Bronchial epithelial cell (primary cell): ENCODE data around the gene C3orf18. TPM values are rescaled to one million over a fixed set of nuclear protein-coding genes. Genes with fewer than 3 reads are reported as not detected.
A peak's percentile ranks its signal among the peaks of the same experiment; 100 is the strongest.

ENCODE experiments used
- DNase-seq: peaks from one replicate; pipeline ENCODE4 v3.0.0-alpha.2; 2010; ENCODE audit warnings: low read depth
- FAIRE-seq: peaks from 2 replicates; lab custom pipeline; 2011; peaks lifted over from hg19 to GRCh38; lab: Jason Lieb, UNC
- H3K27me3 ChIP-seq: 2 replicates; pipeline ENCODE4 v1.5.1; 2011; ENCODE audit warnings: low read length; ENCODE audit not compliant: control insufficient read depth, insufficient read depth
- H3K36me3 ChIP-seq: 2 replicates; pipeline ENCODE4 v1.5.1; 2011; ENCODE audit warnings: low read length; ENCODE audit not compliant: control insufficient read depth, insufficient read depth
- H3K4me3 ChIP-seq: 2 replicates; pipeline ENCODE4 v1.5.1; 2011; ENCODE audit warnings: mild to moderate bottlenecking, low read depth, low read length, control low read depth
- total RNA-seq: library from RNA; depleted of rRNA; stranded (reverse); fragments of >200 nt; gene quantifications from 2 replicates; pipeline ENCODE4 v1.2.1, GENCODE V29; 2014
- TF ChIP-seq, protein P1 (sequence below): IDR thresholded peaks from 2 replicates; pipeline ENCODE4 v1.5.1; 2011; ENCODE audit warnings: mild to moderate bottlenecking, moderate library complexity, low read length, control low read depth, inconsistent platforms; ENCODE audit not compliant: insufficient read depth, severe bottlenecking

C3orf18 gene
- total RNA-seq, 1 donor from 2014 or later, result 3.2 TPM

DNA sequence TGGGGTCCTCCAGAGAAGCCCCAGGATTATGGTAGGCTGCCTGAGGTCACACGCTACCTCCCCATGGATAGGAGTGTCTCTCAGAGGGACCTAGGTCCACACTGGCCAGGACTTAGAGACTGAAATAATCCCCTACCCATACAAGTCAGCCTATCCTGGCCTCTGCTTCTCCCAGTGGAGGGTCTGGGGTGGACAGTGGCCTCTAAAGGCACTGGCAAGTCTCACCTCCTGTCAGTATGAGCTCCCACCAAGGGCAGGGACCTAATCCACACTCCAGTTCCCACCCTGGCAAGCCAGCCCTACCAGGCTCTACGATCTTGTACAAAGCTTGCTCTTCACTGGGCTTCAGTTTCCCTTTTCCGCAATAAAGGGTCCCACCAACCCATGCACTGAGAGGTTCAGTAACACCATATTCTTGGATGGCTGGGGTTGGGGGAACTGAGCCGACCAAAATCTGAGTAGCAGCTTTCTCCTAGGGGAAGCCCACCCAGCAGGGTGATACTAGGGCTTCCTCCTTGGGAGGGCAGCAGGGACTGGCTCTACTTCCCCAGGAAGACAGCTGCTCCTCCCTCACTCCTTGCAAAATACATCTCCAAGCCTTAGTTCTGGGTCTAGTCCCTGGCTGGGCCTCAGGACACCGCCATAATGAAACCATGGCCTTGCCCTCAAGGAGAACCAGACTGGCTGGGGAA, 41.7 kb upstream of the C3orf18 start:
- peak; percentile 83 for FAIRE-seq
- DNase-seq, result no peak
- Histone ChIP-seq H3K27me3 (no peaks in the 10 kb centered on the region), H3K4me3 (no peak overlapping the region), H3K36me3 (peaks cover 9% of the 10 kb centered on the region)
- TF ChIP-seq, protein P1, sequence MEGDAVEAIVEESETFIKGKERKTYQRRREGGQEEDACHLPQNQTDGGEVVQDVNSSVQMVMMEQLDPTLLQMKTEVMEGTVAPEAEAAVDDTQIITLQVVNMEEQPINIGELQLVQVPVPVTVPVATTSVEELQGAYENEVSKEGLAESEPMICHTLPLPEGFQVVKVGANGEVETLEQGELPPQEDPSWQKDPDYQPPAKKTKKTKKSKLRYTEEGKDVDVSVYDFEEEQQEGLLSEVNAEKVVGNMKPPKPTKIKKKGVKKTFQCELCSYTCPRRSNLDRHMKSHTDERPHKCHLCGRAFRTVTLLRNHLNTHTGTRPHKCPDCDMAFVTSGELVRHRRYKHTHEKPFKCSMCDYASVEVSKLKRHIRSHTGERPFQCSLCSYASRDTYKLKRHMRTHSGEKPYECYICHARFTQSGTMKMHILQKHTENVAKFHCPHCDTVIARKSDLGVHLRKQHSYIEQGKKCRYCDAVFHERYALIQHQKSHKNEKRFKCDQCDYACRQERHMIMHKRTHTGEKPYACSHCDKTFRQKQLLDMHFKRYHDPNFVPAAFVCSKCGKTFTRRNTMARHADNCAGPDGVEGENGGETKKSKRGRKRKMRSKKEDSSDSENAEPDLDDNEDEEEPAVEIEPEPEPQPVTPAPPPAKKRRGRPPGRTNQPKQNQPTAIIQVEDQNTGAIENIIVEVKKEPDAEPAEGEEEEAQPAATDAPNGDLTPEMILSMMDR, result no peak

DNA sequence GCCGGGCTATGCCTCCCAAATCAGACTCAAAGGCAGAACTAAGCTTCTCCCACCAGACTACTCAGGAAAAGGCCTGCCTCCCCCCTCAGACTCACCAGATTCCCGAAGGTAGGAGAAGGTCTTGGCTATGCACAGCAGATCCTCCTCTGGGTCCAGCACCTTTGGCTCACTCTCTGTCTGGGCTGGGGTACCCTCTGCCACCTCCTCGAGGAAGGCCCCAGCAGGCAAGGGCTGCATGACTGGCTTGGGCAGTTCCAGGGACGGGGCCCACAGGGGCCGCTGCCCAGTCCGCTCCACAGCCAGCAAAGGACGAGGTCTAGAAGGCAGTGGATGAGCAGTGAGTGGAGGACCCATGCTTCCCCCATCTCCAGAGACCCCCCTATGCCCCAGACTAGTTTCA, 40.7 kb upstream of the C3orf18 start:
- FAIRE-seq (no peak), DNase-seq (no peak)
- peaks cover 9% of the 10 kb centered on the region for H3K36me3 ChIP-seq
- H3K4me3 ChIP-seq, result no peak overlapping the region
- H3K27me3 ChIP-seq, result no peaks in the 10 kb centered on the region
- TF ChIP-seq, protein P1, result no peak

DNA sequence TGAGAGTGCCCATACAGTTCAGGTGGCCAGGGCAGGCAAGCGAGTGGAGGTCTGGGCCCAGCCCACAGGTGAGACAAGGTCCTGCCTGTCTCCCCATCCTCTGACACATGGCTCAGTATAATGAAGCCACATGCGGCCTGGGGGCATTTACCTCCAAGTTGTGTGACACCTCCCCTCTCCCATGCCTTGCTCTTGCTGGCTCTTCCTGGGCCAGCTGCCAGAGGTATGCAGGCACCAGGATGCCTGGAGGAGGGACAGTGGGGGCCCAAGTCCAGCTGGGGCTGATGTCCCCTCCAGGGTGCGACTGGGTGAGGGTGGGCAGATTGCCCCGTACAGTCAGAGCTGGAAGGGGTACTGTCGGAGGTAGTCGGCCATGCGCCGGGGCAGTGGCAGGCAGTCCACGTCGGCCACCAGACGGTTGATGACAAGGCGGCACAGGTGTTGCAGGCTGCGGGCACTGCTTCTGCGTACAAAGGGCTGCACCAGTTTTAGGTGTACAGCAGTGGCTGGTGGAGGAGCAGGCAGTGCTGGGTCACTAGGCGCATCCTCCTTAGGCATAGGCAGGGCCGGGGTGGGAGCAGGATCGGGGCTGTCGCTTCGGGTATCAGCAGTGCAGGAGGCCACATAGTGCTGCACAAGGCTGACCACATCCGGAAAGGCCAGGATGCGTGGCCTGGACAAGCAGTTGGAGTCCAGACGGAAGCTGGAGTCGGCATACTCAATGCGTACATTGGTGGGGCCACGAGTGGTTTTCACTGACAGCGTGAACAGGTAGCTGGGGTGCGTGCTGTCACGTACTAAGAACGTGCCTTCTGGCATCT, 39.9 kb upstream of the C3orf18 start:
- FAIRE-seq (peak; percentile 80), DNase-seq (no peak)
- TF ChIP-seq, protein P1, result no peak
- Histone ChIP-seq H3K27me3 (no peaks in the 10 kb centered on the region), H3K4me3 (no peak overlapping the region), H3K36me3 (peaks cover 9% of the 10 kb centered on the region)

DNA sequence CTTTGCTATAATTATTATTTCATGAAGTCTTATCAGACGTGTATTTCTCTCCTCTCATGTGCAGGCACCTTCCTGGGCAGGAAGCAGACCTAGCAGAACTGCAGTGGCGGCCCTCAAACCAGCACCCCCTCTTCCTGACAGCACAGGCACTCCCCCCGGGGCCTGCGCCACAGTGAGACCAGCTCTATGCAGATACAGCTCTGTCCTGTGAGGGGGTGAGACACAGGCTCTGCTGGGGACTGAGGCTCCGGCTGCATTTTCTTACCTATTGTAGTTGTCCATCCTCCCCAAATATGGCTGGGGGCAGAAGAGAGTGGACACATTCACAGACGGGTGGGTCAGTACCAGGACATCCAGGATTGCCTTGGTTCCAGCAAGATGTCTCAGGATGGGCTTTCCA, 39.0 kb upstream of the C3orf18 start:
- FAIRE-seq (no peak), DNase-seq (no peak)
- H3K36me3 ChIP-seq, result peaks cover 9% of the 10 kb centered on the region
- no peak overlapping the region for H3K4me3 ChIP-seq
- H3K27me3 ChIP-seq, result no peaks in the 10 kb centered on the region
- TF ChIP-seq, protein P1, result no peak

DNA sequence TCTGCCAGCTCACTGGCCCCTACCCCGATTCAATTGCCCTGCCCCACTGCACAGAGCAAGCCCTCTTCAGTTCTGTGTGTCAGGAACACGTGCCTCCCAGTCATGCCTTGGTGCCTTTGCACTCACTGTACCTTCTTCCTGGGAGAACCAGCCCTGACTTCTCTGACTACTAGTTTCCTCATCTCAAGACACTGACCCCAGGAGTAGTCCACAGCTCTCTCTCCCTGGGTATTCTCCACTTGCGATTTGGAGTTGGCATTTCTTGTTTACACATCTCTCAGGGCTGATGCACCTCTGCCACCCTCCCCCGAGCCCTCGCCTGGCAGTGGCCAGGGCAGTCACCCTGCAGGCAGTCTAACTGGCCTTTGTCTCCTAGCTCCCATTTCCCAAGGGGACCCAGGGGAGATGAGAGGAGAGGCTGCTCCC, 38.4 kb upstream of the C3orf18 start:
- FAIRE-seq, result peak; percentile 73
- Histone ChIP-seq H3K36me3 (peaks cover 9% of the 10 kb centered on the region), H3K27me3 (no peaks in the 10 kb centered on the region), H3K4me3 (no peak overlapping the region)
- TF ChIP-seq, protein P1, result no peak
- DNase-seq, result peak; percentile 50
